Left ventricle myocardium inferior (tissue), 1 donor: ENCODE data around the gene OR13C2. TPM values are rescaled to one million over a fixed set of nuclear protein-coding genes. Genes with fewer than 3 reads are reported as not detected.

ENCODE experiments used
- DNase-seq: peaks from one replicate; pipeline ENCODE4 v3.0.0-alpha.2; 2020
- H3K27ac ChIP-seq: fragments of 200-600 bp; replicated peaks from 2 replicates; pipeline ENCODE4 v1.8.0; 2021
- H3K27me3 ChIP-seq: fragments of 200-600 bp; 2 replicates; pipeline ENCODE4 v1.8.0; 2021; ENCODE audit warnings: low read depth
- H3K36me3 ChIP-seq: fragments of 200-600 bp; 2 replicates; pipeline ENCODE4 v1.8.0; 2021
- H3K4me1 ChIP-seq: fragments of 200-600 bp; 2 replicates; pipeline ENCODE4 v1.8.0; 2021
- H3K4me3 ChIP-seq: fragments of 200-600 bp; 2 replicates; pipeline ENCODE4 v1.8.0; 2021; ENCODE audit warnings: mild to moderate bottlenecking, moderate library complexity
- H3K9me3 ChIP-seq: fragments of 200-600 bp; replicated peaks from 2 replicates; pipeline ENCODE4 v1.8.0; 2021
- intact Hi-C: fragments of 100-400 bp; cut with micrococcal nuclease; formaldehyde crosslinking; loops from one replicate; pipeline ENCODE4 v1.11.0; 2022
- total RNA-seq: library from RNA; stranded (reverse); fragmentation: NEBNext Ultra II Directional; extraction: Animal tissue kit (Norgen Biotek cat#: 25700); gene quantifications from one replicate; pipeline ENCODE4 v1.2.1, GENCODE V29; 2021
- TF ChIP-seq, protein P1 (sequence below): fragments of 200-600 bp; IDR thresholded peaks from 2 replicates; pipeline ENCODE4 v1.8.0; 2021; ENCODE audit warnings: antibody characterized with exemption, mild to moderate bottlenecking, borderline replicate concordance
- donor health status: DM: no; HTN: yes; CAD: no; lungs with severe emphysema.

OR13C2 gene
- total RNA-seq, 1 donor from 2014 or later = not detected

DNA sequence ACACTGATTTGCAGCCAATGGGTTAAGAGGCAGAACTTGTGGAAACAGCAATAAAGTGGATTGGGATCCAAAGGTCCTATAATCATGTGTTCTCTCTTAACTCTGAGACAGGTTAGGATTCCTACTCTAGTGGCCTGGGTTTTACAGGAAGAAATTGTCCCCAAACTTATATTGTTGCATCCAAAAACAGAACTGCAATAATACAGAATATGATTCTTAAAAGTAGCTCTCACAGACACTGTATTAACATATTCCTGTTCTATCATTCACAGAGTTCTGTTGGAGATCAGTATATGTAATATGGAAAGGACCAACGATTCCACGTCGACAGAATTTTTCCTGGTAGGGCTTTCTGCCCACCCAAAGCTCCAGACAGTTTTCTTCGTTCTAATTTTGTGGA is 36.6 kb downstream of the OR13C2 start, which contains the start of gene OR13C8:
TSS of gene OR13C8 (plus strand) at position 301 of the 400 bp plus-strand sequence. CDS start at position 301, 0 bp downstream.
- no peaks in the 10 kb centered on the region for H3K4me1 ChIP-seq
- H3K36me3 ChIP-seq = no peaks in the 10 kb centered on the region
- DNase-seq = no peak
- no peak within 1 kb of the TSS for H3K4me3 ChIP-seq
- H3K9me3 ChIP-seq = peaks cover 30% of the 10 kb centered on the region
- TF ChIP-seq, protein P1, sequence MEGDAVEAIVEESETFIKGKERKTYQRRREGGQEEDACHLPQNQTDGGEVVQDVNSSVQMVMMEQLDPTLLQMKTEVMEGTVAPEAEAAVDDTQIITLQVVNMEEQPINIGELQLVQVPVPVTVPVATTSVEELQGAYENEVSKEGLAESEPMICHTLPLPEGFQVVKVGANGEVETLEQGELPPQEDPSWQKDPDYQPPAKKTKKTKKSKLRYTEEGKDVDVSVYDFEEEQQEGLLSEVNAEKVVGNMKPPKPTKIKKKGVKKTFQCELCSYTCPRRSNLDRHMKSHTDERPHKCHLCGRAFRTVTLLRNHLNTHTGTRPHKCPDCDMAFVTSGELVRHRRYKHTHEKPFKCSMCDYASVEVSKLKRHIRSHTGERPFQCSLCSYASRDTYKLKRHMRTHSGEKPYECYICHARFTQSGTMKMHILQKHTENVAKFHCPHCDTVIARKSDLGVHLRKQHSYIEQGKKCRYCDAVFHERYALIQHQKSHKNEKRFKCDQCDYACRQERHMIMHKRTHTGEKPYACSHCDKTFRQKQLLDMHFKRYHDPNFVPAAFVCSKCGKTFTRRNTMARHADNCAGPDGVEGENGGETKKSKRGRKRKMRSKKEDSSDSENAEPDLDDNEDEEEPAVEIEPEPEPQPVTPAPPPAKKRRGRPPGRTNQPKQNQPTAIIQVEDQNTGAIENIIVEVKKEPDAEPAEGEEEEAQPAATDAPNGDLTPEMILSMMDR = no peak
- no peaks in the 10 kb centered on the region for H3K27me3 ChIP-seq
- intact Hi-C loops = no loop called here
- H3K27ac ChIP-seq = no peak within 1 kb of the TSS

GRCh38 chr9:104564358-104564757 is 41.1 kb downstream of the OR13C2 start:
- H3K36me3 ChIP-seq = no peaks in the 10 kb centered on the region
- no peak overlapping the region for H3K4me3 ChIP-seq
- TF ChIP-seq, protein P1 = no peak
- no peak for DNase-seq
- intact Hi-C loops = no loop called here
- H3K27ac ChIP-seq = no peak overlapping the region
- no peaks in the 10 kb centered on the region for H3K27me3 ChIP-seq
- peaks cover 8% of the 10 kb centered on the region for H3K9me3 ChIP-seq
- no peaks in the 10 kb centered on the region for H3K4me1 ChIP-seq

- intact Hi-C loops = no loop called here
- Histone ChIP-seq H3K27ac (no peak overlapping the region), H3K27me3 (no peaks in the 10 kb centered on the region), H3K36me3 (no peaks in the 10 kb centered on the region), H3K9me3 (peaks cover 21% of the 10 kb centered on the region), H3K4me3 (no peak overlapping the region), H3K4me1 (no peaks in the 10 kb centered on the region)
- TF ChIP-seq, protein P1 = no peak
- DNase-seq = no peak
Observed at GRCh38 chr9:104556830-104557634, 48.4 kb downstream of the OR13C2 start.

DNA sequence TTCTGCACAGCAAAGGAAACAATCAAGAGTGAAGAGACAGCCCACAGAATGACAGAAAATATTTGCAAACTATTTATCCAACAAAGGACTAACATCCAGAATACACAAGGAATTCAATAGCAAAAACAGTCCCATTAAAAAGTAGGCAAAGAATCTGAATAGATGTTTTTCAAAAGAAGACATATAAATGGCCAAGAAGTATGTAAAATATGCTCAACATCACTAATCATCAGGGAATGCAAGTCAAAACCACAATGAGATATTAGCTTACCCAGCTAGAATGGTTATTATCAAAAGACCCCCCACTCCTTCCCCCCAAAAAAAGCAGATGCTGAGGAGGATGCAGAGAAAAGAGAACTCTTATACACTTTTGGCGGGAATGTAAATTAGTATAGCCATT is 49.9 kb downstream of the OR13C2 start:
- no peaks in the 10 kb centered on the region for H3K4me1 ChIP-seq
- H3K27ac ChIP-seq = no peak overlapping the region
- no peaks in the 10 kb centered on the region for H3K27me3 ChIP-seq
- TF ChIP-seq, protein P1 = no peak
- intact Hi-C loops = no loop called here
- H3K4me3 ChIP-seq = no peak overlapping the region
- H3K36me3 ChIP-seq = no peaks in the 10 kb centered on the region
- no peak for DNase-seq
- peaks cover 21% of the 10 kb centered on the region for H3K9me3 ChIP-seq

Other genes starting within 250 kb of the OR13C2 start
- not detected for gene OR13F1, start 101.4 kb downstream of the OR13C2 start, total RNA-seq
- not detected for gene OR13C4, start 78.4 kb downstream of the OR13C2 start, total RNA-seq
- not detected for gene OR13C3, start 68.8 kb downstream of the OR13C2 start, total RNA-seq
- gene OR13C8, start 36.5 kb downstream of the OR13C2 start, total RNA-seq = not detected
- gene OR13C5, start 6.2 kb downstream of the OR13C2 start, total RNA-seq = not detected
- not detected for gene OR13C9, start 12.6 kb upstream of the OR13C2 start, total RNA-seq
- gene OR13D1, start 88.9 kb upstream of the OR13C2 start, total RNA-seq = not detected
- gene NIPSNAP3A, start 142.1 kb upstream of the OR13C2 start, total RNA-seq = 25.3 TPM
- gene NIPSNAP3B, start 158.5 kb upstream of the OR13C2 start, total RNA-seq = 34.0 TPM